H9 (cell line): ENCODE results near the gene RTP2. TPM values are rescaled to one million over a fixed set of nuclear protein-coding genes. Genes with fewer than 3 reads are reported as not detected.

Source experiments
- DNase-seq: peaks from one replicate; pipeline ENCODE4 v3.0.0-alpha.2; 2017
- H2AFZ ChIP-seq: one replicate; pipeline ENCODE4 v1.6.1; 2013; ENCODE audit warnings: mild to moderate bottlenecking, low read length, control low read depth, moderate library complexity
- H2AK5ac ChIP-seq: 2 replicates; pipeline ENCODE4 v1.6.1; 2013; ENCODE audit warnings: low read length, control low read depth, mixed read lengths; ENCODE audit not compliant: insufficient read length
- H2BK120ac ChIP-seq: one replicate; pipeline ENCODE4 v1.6.1; 2013; ENCODE audit warnings: low read depth, mild to moderate bottlenecking, low read length, control low read depth, inconsistent platforms; ENCODE audit not compliant: poor library complexity, severe bottlenecking
- H2BK12ac ChIP-seq: 2 replicates; pipeline ENCODE4 v1.6.1; 2013; ENCODE audit warnings: low read length, control low read depth, mixed read lengths, low read depth; ENCODE audit not compliant: insufficient read length
- H2BK15ac ChIP-seq: 2 replicates; pipeline ENCODE4 v1.6.1; 2013; ENCODE audit warnings: low read depth, low read length, control low read depth
- H2BK20ac ChIP-seq: one replicate; pipeline ENCODE4 v1.6.1; 2013; ENCODE audit warnings: low read depth, mild to moderate bottlenecking, low read length, control low read depth, inconsistent platforms; ENCODE audit not compliant: poor library complexity, severe bottlenecking
- H2BK5ac ChIP-seq: 2 replicates; pipeline ENCODE4 v1.6.1; 2013; ENCODE audit warnings: low read length, control low read depth, mixed read lengths; ENCODE audit not compliant: insufficient read length
- H3K14ac ChIP-seq: 2 replicates; pipeline ENCODE4 v1.6.1; 2013; ENCODE audit warnings: low read length, control low read depth; ENCODE audit not compliant: insufficient read depth
- H3K18ac ChIP-seq: 2 replicates; pipeline ENCODE4 v1.6.1; 2013; ENCODE audit warnings: low read depth, mild to moderate bottlenecking, mixed read lengths, low read length, control low read depth; ENCODE audit not compliant: insufficient read length
- H3K23ac ChIP-seq: 2 replicates; pipeline ENCODE4 v1.6.1; 2013; ENCODE audit warnings: low read length, control low read depth, mixed read lengths, low read depth; ENCODE audit not compliant: insufficient read length
- H3K23me2 ChIP-seq: 2 replicates; pipeline ENCODE4 v1.6.1; 2013; ENCODE audit warnings: low read depth, mild to moderate bottlenecking, mixed read lengths, low read length, control low read depth; ENCODE audit not compliant: insufficient read length, poor library complexity, severe bottlenecking
- H3K27ac ChIP-seq: 2 replicates; pipeline ENCODE4 v1.5.1; 2013; ENCODE audit warnings: low read length, control low read depth, mixed read lengths, low read depth; ENCODE audit not compliant: insufficient read length
- H3K27me3 ChIP-seq: 2 replicates; pipeline ENCODE4 v1.6.1; 2013; ENCODE audit warnings: low read length, control low read depth, inconsistent platforms; ENCODE audit not compliant: insufficient read depth
- H3K4ac ChIP-seq: 2 replicates; pipeline ENCODE4 v1.6.1; 2013; ENCODE audit warnings: low read depth, mild to moderate bottlenecking, control low read depth, inconsistent platforms, low read length, moderate library complexity
- H3K4me1 ChIP-seq: 2 replicates; pipeline ENCODE4 v1.6.1; 2013; ENCODE audit warnings: low read length, control low read depth, inconsistent platforms; ENCODE audit not compliant: insufficient read depth
- H3K4me2 ChIP-seq: 2 replicates; pipeline ENCODE4 v1.6.1; 2013; ENCODE audit warnings: low read length, control low read depth, mixed read lengths; ENCODE audit not compliant: insufficient read length, insufficient read depth
- H3K56ac ChIP-seq: 2 replicates; pipeline ENCODE4 v1.6.1; 2013; ENCODE audit warnings: low read depth, mild to moderate bottlenecking, mixed read lengths, low read length, control low read depth; ENCODE audit not compliant: insufficient read length
- H3K79me1 ChIP-seq: 2 replicates; pipeline ENCODE4 v1.6.1; 2013; ENCODE audit warnings: low read depth, mild to moderate bottlenecking, moderate library complexity, low read length, control low read depth, inconsistent platforms; ENCODE audit not compliant: insufficient read depth, poor library complexity, severe bottlenecking
- H3K79me2 ChIP-seq: 2 replicates; pipeline ENCODE4 v1.6.1; 2013; ENCODE audit warnings: low read length, control low read depth, inconsistent platforms; ENCODE audit not compliant: insufficient read depth
- H3K9ac ChIP-seq: 2 replicates; pipeline ENCODE4 v1.6.1; 2013; ENCODE audit warnings: low read length, control low read depth, mixed read lengths; ENCODE audit not compliant: insufficient read length; ENCODE audit errors: extremely low read depth
- H3K9me3 ChIP-seq: one replicate; pipeline ENCODE4 v1.6.1; 2013; ENCODE audit warnings: low read depth, low read length, inconsistent platforms; ENCODE audit not compliant: control insufficient read depth
- H3T11ph ChIP-seq: one replicate; pipeline ENCODE4 v1.6.1; 2013; ENCODE audit warnings: mild to moderate bottlenecking, low read length, control low read depth, inconsistent platforms
- H4K20me1 ChIP-seq: one replicate; pipeline ENCODE4 v1.6.1; 2013; ENCODE audit not compliant: control insufficient read depth, insufficient read length, insufficient read depth
- H4K5ac ChIP-seq: 2 replicates; pipeline ENCODE4 v1.6.1; 2013; ENCODE audit warnings: low read depth, mild to moderate bottlenecking, mixed read lengths, low read length, control low read depth; ENCODE audit not compliant: insufficient read length
- H4K8ac ChIP-seq: replicated peaks from 2 replicates; pipeline ENCODE4 v1.6.1; 2013; ENCODE audit warnings: low read length, control low read depth, mixed read lengths, low read depth; ENCODE audit not compliant: insufficient read length
- H4K91ac ChIP-seq: 2 replicates; pipeline ENCODE4 v1.6.1; 2013; ENCODE audit warnings: low read depth, mild to moderate bottlenecking, moderate library complexity, mixed read lengths, low read length, control low read depth; ENCODE audit not compliant: insufficient read length
- H3K27ac Mint-ChIP-seq, 3 experiments: 2 replicates in 2 of 3; 3 replicates in 1 of 3; pipeline ENCODE4 v1.8.0; 2020 to 2021; ENCODE audit warnings: mixed read lengths in 3 of 3, mild to moderate bottlenecking in 1 of 3, moderate library complexity in 1 of 3
- H3K27me3 Mint-ChIP-seq: 2 replicates; pipeline ENCODE4 v1.8.0; 2021; ENCODE audit warnings: low read depth, mild to moderate bottlenecking, moderate library complexity, mixed read lengths
- H3K36me3 Mint-ChIP-seq, 3 experiments: 2 replicates in 2 of 3; 3 replicates in 1 of 3; pipeline ENCODE4 v1.8.0; 2020 to 2021; ENCODE audit warnings: low read depth in 3 of 3, mixed read lengths in 3 of 3; ENCODE audit not compliant: insufficient read depth in 1 of 3
- H3K4me1 Mint-ChIP-seq, 2 experiments: 2 replicates each; pipeline ENCODE4 v1.8.0; 2020; ENCODE audit warnings: mixed read lengths in 2 of 2
- H3K4me3 Mint-ChIP-seq, 2 experiments: 2 replicates in 1 of 2; 3 replicates in 1 of 2; pipeline ENCODE4 v1.8.0; 2020 to 2021; ENCODE audit warnings: mild to moderate bottlenecking in 2 of 2, mixed read lengths in 2 of 2, moderate library complexity in 1 of 2
- H3K9me3 Mint-ChIP-seq, 2 experiments: 2 replicates in 1 of 2; 3 replicates in 1 of 2; pipeline ENCODE4 v1.8.0; 2020; ENCODE audit warnings: mild to moderate bottlenecking in 2 of 2, mixed read lengths in 2 of 2, moderate library complexity in 1 of 2
- CTCF ChIP-seq: fragments of 200-600 bp; sonication (generic); conservative IDR thresholded peaks from 3 replicates; pipeline ENCODE4 v1.8.0; 2021; ENCODE audit warnings: antibody characterized with exemption, mild to moderate bottlenecking
- total RNA-seq: library from RNA; stranded (reverse); gene quantifications from 2 replicates; pipeline ENCODE4 v1.2.1, GENCODE V29; 2021

RTP2 gene
- total RNA-seq, 1 experiment from 2014 or later = not detected

DNA sequence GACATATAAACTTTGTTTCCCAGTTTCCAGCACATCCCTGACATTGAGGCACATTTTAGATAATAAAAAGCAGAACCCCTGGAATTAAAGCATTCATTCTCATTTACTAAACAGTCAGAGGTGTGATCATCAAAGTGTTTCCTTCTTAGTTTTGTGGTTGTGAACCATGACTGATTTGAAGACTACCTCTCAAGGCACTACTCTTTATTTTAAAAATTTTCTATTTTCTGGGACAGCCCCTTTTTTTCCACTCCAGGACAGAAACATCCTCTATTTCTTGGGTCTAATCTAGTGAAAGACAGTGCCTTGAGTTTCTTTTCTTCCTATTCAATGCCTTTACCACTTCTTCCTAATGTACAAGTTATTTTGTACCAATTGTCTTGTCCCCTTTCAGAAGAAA is 37.3 kb downstream of the RTP2 start:
- H2BK20ac ChIP-seq = no peak overlapping the region
- H3K79me1 ChIP-seq = no peaks in the 10 kb centered on the region
- H2AFZ ChIP-seq = no peak overlapping the region
- H3K4me2 ChIP-seq = no peak overlapping the region
- Mint-ChIP-seq H3K36me3 (no peaks in the 10 kb centered on the region), H3K9me3 (peaks cover 0 to 2% of the 10 kb centered on the region in 2 experiments; a peak in 1 of 5 replicates), H3K4me3 (no peak overlapping the region), H3K27ac (no peak overlapping the region), H3K4me1 (peaks cover 3 to 6% of the 10 kb centered on the region in 2 experiments), H3K27me3 (peaks cover 22% of the 10 kb centered on the region)
- no peaks in the 10 kb centered on the region for H4K20me1 ChIP-seq
- no peak overlapping the region for H2AK5ac ChIP-seq
- DNase-seq = no peak
- H3K18ac ChIP-seq = no peak overlapping the region
- H3K14ac ChIP-seq = no peak overlapping the region
- H3K56ac ChIP-seq = no peak overlapping the region
- H3K79me2 ChIP-seq = no peaks in the 10 kb centered on the region
- no peak overlapping the region for H3K27ac ChIP-seq
- peaks cover 4% of the 10 kb centered on the region for H3K23me2 ChIP-seq
- no peak overlapping the region for H2BK5ac ChIP-seq
- TF ChIP-seq CTCF = no peak
- H4K5ac ChIP-seq = no peak overlapping the region
- no peak overlapping the region for H4K8ac ChIP-seq
- H2BK12ac ChIP-seq = no peak overlapping the region
- H3T11ph ChIP-seq = no peak overlapping the region
- H2BK120ac ChIP-seq = no peak overlapping the region
- no peaks in the 10 kb centered on the region for H3K4me1 ChIP-seq
- no peaks in the 10 kb centered on the region for H3K9me3 ChIP-seq
- no peak overlapping the region for H3K4ac ChIP-seq
- no peak overlapping the region for H4K91ac ChIP-seq
- no peak overlapping the region for H3K9ac ChIP-seq
- H2BK15ac ChIP-seq = no peak overlapping the region
- H3K27me3 ChIP-seq = no peaks in the 10 kb centered on the region
- H3K23ac ChIP-seq = no peak overlapping the region
